ENCODE measurements around the gene LCE1E. TPM values are rescaled to one million over a fixed set of nuclear protein-coding genes. Genes with fewer than 3 reads are reported as not detected.

LCE1E gene
- total RNA-seq, 2 donors from 2014 or later: not detected

DNA sequence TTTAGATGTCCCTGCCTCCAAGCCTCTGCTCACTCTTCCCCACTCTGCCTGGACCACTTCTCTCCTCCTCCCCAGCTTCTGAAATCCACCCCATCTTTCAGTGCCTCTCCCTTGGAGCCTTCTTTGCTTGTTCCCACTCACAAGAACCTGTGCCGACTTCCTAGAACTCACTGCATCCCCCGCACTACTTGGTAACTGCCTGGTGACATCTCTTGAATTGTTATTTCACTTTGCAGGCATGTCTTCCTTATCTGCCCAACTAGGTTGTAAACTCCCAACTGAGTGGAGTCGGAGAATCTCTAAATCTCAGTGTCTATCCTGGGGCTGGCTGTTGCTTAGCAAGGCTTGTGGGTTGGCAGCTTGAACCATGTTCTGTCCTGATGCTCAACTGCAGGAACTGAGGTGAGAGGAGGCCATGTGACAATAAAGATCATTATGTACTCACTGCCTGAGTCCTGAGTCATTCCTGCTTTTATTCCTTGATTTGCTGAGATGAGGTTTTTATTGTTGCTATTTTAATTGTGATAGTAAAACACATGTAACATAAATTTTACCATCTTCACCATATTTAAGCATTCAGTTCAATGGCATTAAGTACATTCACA lies 24.3 kb upstream of the LCE1E start:
- no peak for ATAC-seq (ENCODE audit: insufficient number of reproducible peaks, low FRiP score, low read depth)
- no peak overlapping the region for H3K27ac ChIP-seq
- no peaks in the 10 kb centered on the region for H3K9me3 ChIP-seq
- DNase-seq (ENCODE audit: low spot score): no peak
- H3K27me3 ChIP-seq (replicated peaks; ENCODE audit: insufficient read depth): no peaks in the 10 kb centered on the region
- no peak for TF ChIP-seq CTCF (IDR thresholded peaks at IDR 0.05)
- H3K4me3 ChIP-seq: no peak overlapping the region
- H3K36me3 ChIP-seq: no peaks in the 10 kb centered on the region
- H3K4me1 ChIP-seq (ENCODE audit: control insufficient read depth in 1 of 2, low read depth in 2 of 2): no peaks in the 10 kb centered on the region

- no peak overlapping the region for H3K27ac ChIP-seq
- H3K4me3 ChIP-seq: no peak overlapping the region
- no peak for TF ChIP-seq CTCF (IDR thresholded peaks at IDR 0.05)
- H3K36me3 ChIP-seq: no peaks in the 10 kb centered on the region
- H3K9me3 ChIP-seq: no peaks in the 10 kb centered on the region
- H3K27me3 ChIP-seq (replicated peaks; ENCODE audit: insufficient read depth): no peaks in the 10 kb centered on the region
- ATAC-seq (ENCODE audit: insufficient number of reproducible peaks, low FRiP score, low read depth): no peak
- no peak for DNase-seq (ENCODE audit: low spot score)
- no peaks in the 10 kb centered on the region for H3K4me1 ChIP-seq (ENCODE audit: control insufficient read depth in 1 of 2, low read depth in 2 of 2)
Measured at GRCh38 chr1:152768847-152769533, 17.1 kb upstream of the LCE1E start.

- TF ChIP-seq CTCF (IDR thresholded peaks at IDR 0.05): no peak
- Histone ChIP-seq H3K4me3 (no peak overlapping the region), H3K36me3 (no peaks in the 10 kb centered on the region), H3K9me3 (no peaks in the 10 kb centered on the region), H3K27ac (no peak overlapping the region), H3K4me1 (ENCODE audit: control insufficient read depth in 1 of 2, low read depth in 2 of 2) (no peaks in the 10 kb centered on the region), H3K27me3 (replicated peaks; ENCODE audit: insufficient read depth) (no peaks in the 10 kb centered on the region)
- DNase-seq (ENCODE audit: low spot score): no peak
- ATAC-seq (ENCODE audit: insufficient number of reproducible peaks, low FRiP score, low read depth): no peak
Measured at GRCh38 chr1:152770411-152770810, 15.6 kb upstream of the LCE1E start.

DNA sequence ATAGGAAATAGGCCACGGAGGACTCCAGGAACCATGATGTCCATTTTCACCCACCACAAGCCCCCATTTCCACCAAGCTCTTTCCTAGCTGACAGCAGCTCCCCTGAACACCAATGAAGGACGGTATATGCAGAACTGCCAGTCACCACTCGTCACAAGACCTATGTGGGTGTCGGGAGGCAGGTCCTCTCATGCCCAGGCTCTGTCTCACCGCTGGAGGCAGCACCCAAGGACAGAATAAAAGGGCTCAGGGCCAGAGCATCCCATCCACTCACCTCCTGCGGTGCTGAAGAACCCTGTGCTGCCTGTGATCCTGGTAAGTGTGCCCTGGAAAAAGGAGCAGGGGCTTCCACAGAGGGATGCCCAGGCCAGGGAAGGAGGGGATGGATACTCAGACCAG lies 11.2 kb upstream of the LCE1E start, which contains the start of gene LCE1F:
TSS of gene LCE1F (plus strand) at position 266 of the 400 bp plus-strand sequence. CDS start 1,232 bp downstream, outside the sequence.
- ATAC-seq (ENCODE audit: insufficient number of reproducible peaks, low FRiP score, low read depth): no peak
- no peak for TF ChIP-seq CTCF (IDR thresholded peaks at IDR 0.05)
- H3K36me3 ChIP-seq: no peaks in the 10 kb centered on the region
- no peaks in the 10 kb centered on the region for H3K9me3 ChIP-seq
- no peak for DNase-seq (ENCODE audit: low spot score)
- H3K27ac ChIP-seq: no peak within 1 kb of the TSS
- no peak within 1 kb of the TSS for H3K4me3 ChIP-seq
- H3K27me3 ChIP-seq (replicated peaks; ENCODE audit: insufficient read depth): no peaks in the 10 kb centered on the region
- H3K4me1 ChIP-seq (ENCODE audit: control insufficient read depth in 1 of 2, low read depth in 2 of 2): no peaks in the 10 kb centered on the region

- no peaks in the 10 kb centered on the region for H3K4me1 ChIP-seq (ENCODE audit: control insufficient read depth in 1 of 2, low read depth in 2 of 2)
- DNase-seq (ENCODE audit: low spot score) (no peak), ATAC-seq (ENCODE audit: insufficient number of reproducible peaks, low FRiP score, low read depth) (no peak)
- H3K4me3 ChIP-seq: no peak overlapping the region
- no peak for TF ChIP-seq CTCF (IDR thresholded peaks at IDR 0.05)
- no peak overlapping the region for H3K27ac ChIP-seq
- H3K27me3 ChIP-seq (replicated peaks; ENCODE audit: insufficient read depth): no peaks in the 10 kb centered on the region
- H3K9me3 ChIP-seq: no peaks in the 10 kb centered on the region
- no peaks in the 10 kb centered on the region for H3K36me3 ChIP-seq
Measured at GRCh38 chr1:152776361-152776760, 9.7 kb upstream of the LCE1E start.
